GM20431 (cell line): ENCODE data around the gene MYL4.
"Not testable (repeated sequence)": the region's sequence is repeated elsewhere in the genome, so short reads cannot be mapped to it uniquely, and the experiment has no call there.

Experiments
- in situ Hi-C: fragments of 300-500 bp; cut with MseI, MboI; formaldehyde crosslinking; loops from one replicate; pipeline ENCODE4 v1.15.0; 2020; ENCODE audit warnings: low sequenced_read_pairs; ENCODE audit not compliant: unreplicated experiment

Gene MYL4

GRCh38 chr17:47218896-47219430 lies 9.8 kb downstream of the MYL4 start:
- in situ Hi-C loops, result no loop called here

GRCh38 chr17:47219621-47220475 lies 10.7 kb downstream of the MYL4 start:
- in situ Hi-C loops, result no loop called here

- in situ Hi-C loops, result no loop called here
Measured at GRCh38 chr17:47220531-47220999, 11.4 kb downstream of the MYL4 start.

- in situ Hi-C loops, result no loop called here
Measured at GRCh38 chr17:47221154-47221553, 12.0 kb downstream of the MYL4 start.

GRCh38 chr17:47222047-47222446 lies 12.9 kb downstream of the MYL4 start:
- in situ Hi-C loops, result no loop called here

- in situ Hi-C loops, result no loop called here
Measured at GRCh38 chr17:47223007-47223406, 13.9 kb downstream of the MYL4 start.

GRCh38 chr17:47223460-47223859 lies 14.3 kb downstream of the MYL4 start:
- in situ Hi-C loops, result no loop called here

- in situ Hi-C loops, result not testable (repeated sequence)
Measured at GRCh38 chr17:47224077-47224476, 14.9 kb downstream of the MYL4 start.

- in situ Hi-C loops, result loop anchor here (5.0 to 25.0 kb wide), 2 partner anchors 77 to 387 kb away; no protein-coding TSS in a partner anchor
Measured at GRCh38 chr17:47224966-47225365, 15.8 kb downstream of the MYL4 start.

GRCh38 chr17:47225436-47225858 lies 16.3 kb downstream of the MYL4 start:
- in situ Hi-C loops, result loop anchor here (5.0 to 25.0 kb wide), 2 partner anchors 77 to 387 kb away; no protein-coding TSS in a partner anchor

- in situ Hi-C loops, result loop anchor here (5.0 to 25.0 kb wide), 2 partner anchors 76 to 386 kb away; no protein-coding TSS in a partner anchor
Measured at GRCh38 chr17:47225911-47226688, 17.0 kb downstream of the MYL4 start.

GRCh38 chr17:47227862-47228261 lies 18.7 kb downstream of the MYL4 start:
- in situ Hi-C loops, result loop anchor here (5.0 to 25.0 kb wide), 2 partner anchors 74 to 384 kb away; no protein-coding TSS in a partner anchor

- in situ Hi-C loops, result loop anchor here (5.0 to 25.0 kb wide), 2 partner anchors 73 to 383 kb away; no protein-coding TSS in a partner anchor
Measured at GRCh38 chr17:47229535-47230443, 20.6 kb downstream of the MYL4 start.

GRCh38 chr17:47230864-47231263 lies 21.7 kb downstream of the MYL4 start:
- in situ Hi-C loops, result loop anchor here (25.0 kb wide), 1 partner anchor 381 kb away; no protein-coding TSS in a partner anchor

GRCh38 chr17:47231334-47231733 lies 22.2 kb downstream of the MYL4 start:
- in situ Hi-C loops, result loop anchor here (25.0 kb wide), 1 partner anchor 381 kb away; no protein-coding TSS in a partner anchor

- in situ Hi-C loops, result loop anchor here (25.0 kb wide), 1 partner anchor 380 kb away; no protein-coding TSS in a partner anchor
Measured at GRCh38 chr17:47231866-47232265, 22.7 kb downstream of the MYL4 start.

GRCh38 chr17:47232465-47232864 lies 23.3 kb downstream of the MYL4 start:
- in situ Hi-C loops, result loop anchor here (25.0 kb wide), 1 partner anchor 380 kb away; no protein-coding TSS in a partner anchor

GRCh38 chr17:47235506-47235905 lies 26.4 kb downstream of the MYL4 start:
- in situ Hi-C loops, result loop anchor here (25.0 kb wide), 1 partner anchor 377 kb away; no protein-coding TSS in a partner anchor

GRCh38 chr17:47235923-47236322 lies 26.8 kb downstream of the MYL4 start:
- in situ Hi-C loops, result loop anchor here (25.0 kb wide), 1 partner anchor 376 kb away; no protein-coding TSS in a partner anchor
